HepG2 (cell line): Measurements from ENCODE around the gene HSD11B1. TPM values are rescaled to one million over a fixed set of nuclear protein-coding genes. Genes with fewer than 3 reads are reported as not detected.

Experiments used
- ATAC-seq: fragments of 200-7000 bp; cut with Tn5 transposase; 3 replicates; pipeline ENCODE4 v1.9.1; 2020; ENCODE audit warnings: mild to moderate bottlenecking, moderate library complexity
- BruUV-seq: library from RNA; stranded (reverse); fragments of 400-500 nt; replicated peaks from 2 replicates; lab custom pipeline; 2021; lab: Mats Ljungman, UMichigan
- CTCF ChIA-PET: fragments of 300-600 bp; formaldehyde crosslinking; extraction: SDS; loops from one replicate; lab custom pipeline; 2021; ENCODE audit warnings: low total read pairs, inconsistent platforms, low intra/inter-chr PET ratio; lab: Yijun Ruan, JAX
- POLR2A ChIA-PET: fragments of 350-600 bp; sonication (Branson Sonifier 250); formaldehyde crosslinking; loops from one replicate; lab custom pipeline; 2020; ENCODE audit warnings: antibody characterized with exemption, inconsistent platforms; lab: Yijun Ruan, JAX
- DNase-seq: peaks from one replicate; pipeline ENCODE4 v3.0.0-alpha.2; 2015; ENCODE audit warnings: low spot score
- FAIRE-seq: peaks from 3 replicates; lab custom pipeline; 2011; peaks lifted over from hg19 to GRCh38; lab: Jason Lieb, UNC
- H2AFZ ChIP-seq: one replicate; pipeline ENCODE4 v1.6.1; 2011; ENCODE audit warnings: low read length, inconsistent platforms
- H3K27ac ChIP-seq: fragments of 300-600 bp; 3 replicates; pipeline ENCODE4 v1.8.0; 2011; ENCODE audit warnings: mixed run types, mild to moderate bottlenecking, mixed read lengths, low read length, inconsistent platforms; ENCODE audit not compliant: insufficient read depth; ENCODE audit errors: extremely low read length
- H3K27me3 ChIP-seq, 2 experiments: fragments of 200-600 bp in 1 of 2; 2 replicates in 1 of 2; 3 replicates in 1 of 2; pipeline versions ENCODE4 v1.6.0 to v1.8.0; 2011; ENCODE audit warnings: low read length in 2 of 2, mild to moderate bottlenecking in 2 of 2, moderate library complexity in 2 of 2, inconsistent platforms in 1 of 2; ENCODE audit not compliant: insufficient read depth in 2 of 2, control insufficient read depth in 1 of 2
- H3K36me3 ChIP-seq, 2 experiments: fragments of 200-600 bp in 1 of 2; replicated peaks in 1 of 2; 2 replicates in 1 of 2; 3 replicates in 1 of 2; pipeline versions ENCODE4 v1.5.1 to v1.8.0; 2011; ENCODE audit warnings: low read length in 2 of 2, inconsistent platforms in 1 of 2; ENCODE audit not compliant: insufficient read depth in 2 of 2, control insufficient read depth in 1 of 2
- H3K4me1 ChIP-seq: 2 replicates; pipeline ENCODE4 v1.5.1; 2012; ENCODE audit warnings: low read length, inconsistent platforms; ENCODE audit not compliant: insufficient read depth
- H3K4me2 ChIP-seq: 2 replicates; pipeline ENCODE4 v1.6.0; 2011; ENCODE audit warnings: low read depth, low read length, inconsistent platforms
- H3K4me3 ChIP-seq, 3 experiments: fragments of 200-600 bp in 1 of 3; sonication (generic), shearing (Covaris generic) in 1 of 3; replicated peaks in 1 of 3; 2 replicates each; pipeline ENCODE4 v1.5.1; 2011 to 2016; ENCODE audit warnings: low read length in 3 of 3, inconsistent platforms in 2 of 3, low read depth in 2 of 3, mild to moderate bottlenecking in 2 of 3, control low read depth in 1 of 3, mixed read lengths in 1 of 3; ENCODE audit not compliant: insufficient read depth in 1 of 3
- H3K79me2 ChIP-seq: one replicate; pipeline ENCODE4 v1.6.1; 2011; ENCODE audit warnings: low read length, inconsistent platforms; ENCODE audit not compliant: insufficient read depth
- H3K9ac ChIP-seq: 2 replicates; pipeline ENCODE4 v1.6.0; 2011; ENCODE audit warnings: mild to moderate bottlenecking, low read depth, low read length, inconsistent platforms; ENCODE audit not compliant: insufficient read depth
- H3K9me3 ChIP-seq: 2 replicates; pipeline ENCODE4 v1.5.1; 2012; ENCODE audit warnings: mild to moderate bottlenecking, low read length
- H4K20me1 ChIP-seq: 2 replicates; pipeline ENCODE4 v1.6.0; 2011; ENCODE audit warnings: inconsistent platforms, mild to moderate bottlenecking, low read length, moderate library complexity; ENCODE audit not compliant: insufficient read depth
- ATF5 ChIP-seq: sonication (generic); formaldehyde crosslinking; IDR thresholded peaks from 2 replicates; pipeline ENCODE4 v1.4.0; 2020; ENCODE audit warnings: mild to moderate bottlenecking, low read depth, missing genetic modification reagents
- ZBED4 ChIP-seq: sonication (generic); formaldehyde crosslinking; IDR thresholded peaks from 2 replicates; pipeline ENCODE4 v1.4.0; 2020; ENCODE audit warnings: missing genetic modification reagents, borderline replicate concordance
- ZNF234 ChIP-seq: sonication (generic); formaldehyde crosslinking; conservative IDR thresholded peaks from 2 replicates; pipeline ENCODE4 v1.5.1; 2020; ENCODE audit warnings: mild to moderate bottlenecking, missing genetic modification reagents
- WGBS: methylation state at CpG from one replicate; pipeline ENCODE4 v1.1.6; 2017; ENCODE audit warnings: low lambda C conversion rate; 5-methylcytosine and 5-hydroxymethylcytosine counted together
- in situ Hi-C: cut with HindIII; loops from 2 replicates; pipeline ENCODE4 v1.10.0; 2017; ENCODE audit warnings: low pct_unique_long_range_greater_than_20kb; ENCODE audit not compliant: extremely low pct_ligation_motif_present
- intact Hi-C: fragments of 100-400 bp; cut with micrococcal nuclease; formaldehyde crosslinking; loops from one replicate; pipeline ENCODE4 v1.10.0; 2022; ENCODE audit not compliant: unreplicated experiment
- polyA plus RNA-seq, 8 experiments: library from polyadenylated mRNA; depleted of rRNA in 3 of 8; stranded (reverse) in 7 of 8; unstranded in 1 of 8; fragments of >200 nt; fragmentation: Illumina TruSeq in 4 of 8; extraction: Trizol in 4 of 8; gene quantifications; 2 replicates each; pipeline versions ENCODE4 v1.2.1 to v1.2.3, GENCODE V29; 2011 to 2016; ENCODE audit warnings: low read depth in 4 of 8, missing spikeins in 1 of 8, mixed read lengths in 1 of 8; ENCODE audit not compliant: insufficient read depth in 1 of 8
- total RNA-seq, 5 experiments: library from RNA; depleted of rRNA; stranded (reverse); fragments of >200 nt; fragmentation: Illumina TruSeq; extraction: Trizol; gene quantifications; 2 replicates each; pipeline ENCODE4 v1.2.3, GENCODE V29; 2016; ENCODE audit warnings: low read depth in 1 of 5

HSD11B1 gene
- total and polyA plus RNA-seq, 2 of the 13 experiments (the other 11 are each of a cell fraction or from before 2014, with no cell fraction given) = not detected

GRCh38 chr1:209723756-209724693 is 19.4 kb downstream of the HSD11B1 start:
- Histone ChIP-seq H4K20me1 (no peaks in the 10 kb centered on the region), H3K79me2 (no peaks in the 10 kb centered on the region), H3K9ac (no peak overlapping the region), H3K4me1 (no peaks in the 10 kb centered on the region), H3K4me2 (no peak overlapping the region), H3K9me3 (no peaks in the 10 kb centered on the region), H3K36me3 (no peaks in the 10 kb centered on the region)
- ChIA-PET POLR2A (no interaction called here), CTCF (no interaction called here)
- 2% methylated on average over 3 of the region's 3 CpGs for WGBS
- no peak for DNase-seq
- BruUV-seq = no TSS peak
- TF ChIP-seq ATF5 (CRISPR knock-in tag) = no peak
- TF ChIP-seq ZNF234 = no peak
- no peak for TF ChIP-seq ZBED4 (CRISPR knock-in tag)
- TF ChIP-seq, all 625 proteins: peak for 0
- no peaks in the 10 kb centered on the region for H3K27me3 ChIP-seq
- FAIRE-seq = no peak
- no peak for ATAC-seq
- H2AFZ ChIP-seq = no peak overlapping the region
- in situ Hi-C loops = loop anchor here (25.0 kb wide), 1 partner anchor 612 kb away; no protein-coding TSS in a partner anchor
- no peak overlapping the region for H3K27ac ChIP-seq
- intact Hi-C loops = no loop called here
- H3K4me3 ChIP-seq = no peak overlapping the region
